ENCODE measurements around the gene NLE1.

NLE1 gene

GRCh38 chr17:35084987-35085386, 57.1 kb downstream of the NLE1 start:
- DNase-seq, result no peak

GRCh38 chr17:35083071-35083470, 59.0 kb downstream of the NLE1 start:
- no peak for DNase-seq

- no peak for DNase-seq
Measured at GRCh38 chr17:35082073-35082657, 59.9 kb downstream of the NLE1 start.

GRCh38 chr17:35081638-35082037, 60.5 kb downstream of the NLE1 start:
- DNase-seq, result no peak

GRCh38 chr17:35080536-35080935, 61.6 kb downstream of the NLE1 start:
- no peak for DNase-seq

- no peak for DNase-seq
Measured at GRCh38 chr17:35079547-35080423, 62.3 kb downstream of the NLE1 start.

All from NCI-H187 treated with DMSO at 0.1 percent for 48 hours (cell line).